T-helper 9 cell (primary cell): ENCODE results near the gene MAP2K3.
"Not testable (repeated sequence)": the region's sequence is repeated elsewhere in the genome, so short reads cannot be mapped to it uniquely, and the experiment has no call there.

Source experiments
- DNase-seq: peaks from one replicate; pipeline ENCODE4 v3.0.0-alpha.2; 2020

MAP2K3 gene

GRCh38 chr17:21313761-21314160 is 29.2 kb downstream of the MAP2K3 start:
- not testable (repeated sequence) for DNase-seq

- DNase-seq: not testable (repeated sequence)
These were observed 29.8 kb downstream of the MAP2K3 start for GRCh38 chr17:21314261-21314664.

- not testable (repeated sequence) for DNase-seq
These were observed 30.2 kb downstream of the MAP2K3 start for GRCh38 chr17:21314701-21315111.

GRCh38 chr17:21315246-21316000 is 30.9 kb downstream of the MAP2K3 start:
- DNase-seq: not testable (repeated sequence)

GRCh38 chr17:21316212-21316886 is 31.8 kb downstream of the MAP2K3 start:
- not testable (repeated sequence) for DNase-seq

- not testable (repeated sequence) for DNase-seq
These were observed 32.5 kb downstream of the MAP2K3 start for GRCh38 chr17:21316887-21317500.

- not testable (repeated sequence) for DNase-seq
These were observed 33.3 kb downstream of the MAP2K3 start for GRCh38 chr17:21317821-21318220.

GRCh38 chr17:21318439-21318838 is 33.9 kb downstream of the MAP2K3 start:
- no peak for DNase-seq

GRCh38 chr17:21318856-21319255 is 34.3 kb downstream of the MAP2K3 start:
- not testable (repeated sequence) for DNase-seq

GRCh38 chr17:21319256-21319655 is 34.7 kb downstream of the MAP2K3 start:
- not testable (repeated sequence) for DNase-seq

GRCh38 chr17:21319686-21320375 is 35.3 kb downstream of the MAP2K3 start:
- not testable (repeated sequence) for DNase-seq

GRCh38 chr17:21320430-21320829 is 35.9 kb downstream of the MAP2K3 start:
- DNase-seq: not testable (repeated sequence)

- not testable (repeated sequence) for DNase-seq
These were observed 36.5 kb downstream of the MAP2K3 start for GRCh38 chr17:21321061-21321460.

- not testable (repeated sequence) for DNase-seq
These were observed 37.3 kb downstream of the MAP2K3 start for GRCh38 chr17:21321744-21322191.

- not testable (repeated sequence) for DNase-seq
These were observed 39.0 kb downstream of the MAP2K3 start for GRCh38 chr17:21323257-21324111.

GRCh38 chr17:21324741-21325140 is 40.2 kb downstream of the MAP2K3 start:
- DNase-seq: not testable (repeated sequence)

- not testable (repeated sequence) for DNase-seq
These were observed 43.4 kb downstream of the MAP2K3 start for GRCh38 chr17:21327921-21328320.

GRCh38 chr17:21328778-21329177 is 44.3 kb downstream of the MAP2K3 start:
- DNase-seq: not testable (repeated sequence)

- no peak for DNase-seq
These were observed 46.1 kb downstream of the MAP2K3 start for GRCh38 chr17:21330436-21331160.

- DNase-seq: not testable (repeated sequence)
These were observed 52.2 kb downstream of the MAP2K3 start for GRCh38 chr17:21336541-21337294.
